ENCODE data around the gene FAM98C.

GRCh38 chr19:38455031-38455430 lies 52.1 kb downstream of the FAM98C start:
- TF ChIP-seq CTCF (IDR thresholded peaks at IDR 0.05): no peak
- no peak for TF ChIP-seq ZFX (IDR thresholded peaks at IDR 0.05; ENCODE audit: borderline replicate concordance)

All from 22Rv1 (cell line).